ENCODE results near the gene COL23A1.

- TF ChIP-seq SP3 (tag by site-specific recombination; IDR thresholded peaks at IDR 0.05) (no peak), CTCF (tag by site-specific recombination; IDR thresholded peaks at IDR 0.05) (no peak), ZNF211 (tag by site-specific recombination; IDR thresholded peaks at IDR 0.05; ENCODE audit: low read depth) (no peak), ZNF175 (tag by site-specific recombination; IDR thresholded peaks at IDR 0.05) (no peak), ZNF302 (tag by site-specific recombination; IDR thresholded peaks at IDR 0.05; ENCODE audit: low read depth) (no peak), ZSCAN4 (tag by site-specific recombination; IDR thresholded peaks at IDR 0.05) (no peak), ZNF776 (tag by site-specific recombination; IDR thresholded peaks at IDR 0.05; ENCODE audit: borderline replicate concordance) (no peak), HIC1 (tag by site-specific recombination; IDR thresholded peaks at IDR 0.05) (no peak), ZNF274 (IDR thresholded peaks at IDR 0.05; ENCODE audit: low read length) (no peak), ZNF274 (tag by site-specific recombination; IDR thresholded peaks at IDR 0.05; ENCODE audit: borderline replicate concordance) (no peak), ZNF10 (tag by site-specific recombination; IDR thresholded peaks at IDR 0.05) (no peak), ZBTB20 (tag by site-specific recombination; IDR thresholded peaks at IDR 0.05) (no peak), ZNF416 (tag by site-specific recombination; IDR thresholded peaks at IDR 0.05) (no peak), ZNF585B (tag by site-specific recombination; IDR thresholded peaks at IDR 0.05) (no peak), ZBTB8A (tag by site-specific recombination; IDR thresholded peaks at IDR 0.05) (no peak)
Measured at GRCh38 chr5:178330791-178331404, 259.3 kb downstream of the COL23A1 start.

Measured in HEK293 (cell line).